ENCODE measurements around the gene TBX5. TPM values are rescaled to one million over a fixed set of nuclear protein-coding genes. Genes with fewer than 3 reads are reported as not detected.
A peak's percentile ranks its signal among the peaks of the same experiment; 100 is the strongest.

The TBX5 gene
- polyA plus RNA-seq, 1 donor, result not detected

- H3K27ac ChIP-seq (ENCODE audit: low read length), result no peak overlapping the region
Observed at GRCh38 chr12:114406316-114406983, 506 bp upstream of the TBX5 start.

GRCh38 chr12:114404926-114405518, 922 bp downstream of the TBX5 start:
- Histone ChIP-seq H3K27me3 (ENCODE audit: control insufficient read depth, insufficient read depth, low read length) (peaks cover 100% of the 10 kb centered on the region), H3K4me1 (ENCODE audit: control insufficient read depth, insufficient read depth, low read length) (no peaks in the 10 kb centered on the region), H3K36me3 (ENCODE audit: control insufficient read depth, insufficient read depth, low read length) (no peaks in the 10 kb centered on the region), H3K9me3 (ENCODE audit: control insufficient read depth, low read depth, low read length) (peaks cover 15% of the 10 kb centered on the region), H3K4me3 (ENCODE audit: low read length) (no peak overlapping the region), H3K27ac (ENCODE audit: low read length) (no peak overlapping the region)
- WGBS (ENCODE audit: insufficient coverage, low lambda C conversion rate), result no CpG with 5 or more reads among the region's 38 CpGs
- no peak for DNase-seq

More at GRCh38 chr12:114406316-114406983, 506 bp upstream of the TBX5 start:
- Histone ChIP-seq H3K36me3 (ENCODE audit: control insufficient read depth, insufficient read depth, low read length) (no peaks in the 10 kb centered on the region), H3K27me3 (ENCODE audit: control insufficient read depth, insufficient read depth, low read length) (peaks cover 100% of the 10 kb centered on the region), H3K4me1 (ENCODE audit: control insufficient read depth, insufficient read depth, low read length) (no peaks in the 10 kb centered on the region), H3K4me3 (ENCODE audit: low read length) (no peak overlapping the region), H3K9me3 (ENCODE audit: control insufficient read depth, low read depth, low read length) (peaks cover 15% of the 10 kb centered on the region)
- WGBS (ENCODE audit: insufficient coverage, low lambda C conversion rate), result no CpG with 5 or more reads among the region's 24 CpGs
- no peak for DNase-seq

GRCh38 chr12:114404083-114404925, 1.6 kb downstream of the TBX5 start:
- 20% methylated on average over 5 of the region's 29 CpGs for WGBS (ENCODE audit: insufficient coverage, low lambda C conversion rate)
- H3K4me1 ChIP-seq (ENCODE audit: control insufficient read depth, insufficient read depth, low read length), result no peaks in the 10 kb centered on the region
- H3K36me3 ChIP-seq (ENCODE audit: control insufficient read depth, insufficient read depth, low read length), result no peaks in the 10 kb centered on the region
- no peak for DNase-seq
- H3K27ac ChIP-seq (ENCODE audit: low read length), result no peak overlapping the region
- H3K9me3 ChIP-seq (ENCODE audit: control insufficient read depth, low read depth, low read length), result peaks cover 18% of the 10 kb centered on the region
- no peak overlapping the region for H3K4me3 ChIP-seq (ENCODE audit: low read length)
- H3K27me3 ChIP-seq (ENCODE audit: control insufficient read depth, insufficient read depth, low read length), result peaks cover 100% of the 10 kb centered on the region

- H3K4me3 ChIP-seq (ENCODE audit: low read length), result no peak overlapping the region
- H3K27me3 ChIP-seq (ENCODE audit: control insufficient read depth, insufficient read depth, low read length), result peaks cover 100% of the 10 kb centered on the region
- no peaks in the 10 kb centered on the region for H3K4me1 ChIP-seq (ENCODE audit: control insufficient read depth, insufficient read depth, low read length)
- H3K36me3 ChIP-seq (ENCODE audit: control insufficient read depth, insufficient read depth, low read length), result no peaks in the 10 kb centered on the region
- no peak for DNase-seq
- 0% methylated on average over 1 of the region's 24 CpGs for WGBS (ENCODE audit: insufficient coverage, low lambda C conversion rate)
- no peak overlapping the region for H3K27ac ChIP-seq (ENCODE audit: low read length)
- H3K9me3 ChIP-seq (ENCODE audit: control insufficient read depth, low read depth, low read length), result peaks cover 14% of the 10 kb centered on the region
Observed at GRCh38 chr12:114403690-114404066, 2.3 kb downstream of the TBX5 start.

GRCh38 chr12:114403011-114403689, 2.8 kb downstream of the TBX5 start:
- H3K9me3 ChIP-seq (ENCODE audit: control insufficient read depth, low read depth, low read length), result peaks cover 14% of the 10 kb centered on the region
- no peaks in the 10 kb centered on the region for H3K4me1 ChIP-seq (ENCODE audit: control insufficient read depth, insufficient read depth, low read length)
- H3K27me3 ChIP-seq (ENCODE audit: control insufficient read depth, insufficient read depth, low read length), result peaks cover 100% of the 10 kb centered on the region
- DNase-seq, result no peak
- 5% methylated on average over 6 of the region's 41 CpGs for WGBS (ENCODE audit: insufficient coverage, low lambda C conversion rate)
- H3K36me3 ChIP-seq (ENCODE audit: control insufficient read depth, insufficient read depth, low read length), result no peaks in the 10 kb centered on the region
- no peak overlapping the region for H3K27ac ChIP-seq (ENCODE audit: low read length)
- no peak overlapping the region for H3K4me3 ChIP-seq (ENCODE audit: low read length)

- Histone ChIP-seq H3K4me1 (ENCODE audit: control insufficient read depth, insufficient read depth, low read length) (no peaks in the 10 kb centered on the region), H3K4me3 (ENCODE audit: low read length) (no peak overlapping the region), H3K9me3 (ENCODE audit: control insufficient read depth, low read depth, low read length) (peaks cover 10% of the 10 kb centered on the region), H3K27me3 (ENCODE audit: control insufficient read depth, insufficient read depth, low read length) (peaks cover 100% of the 10 kb centered on the region), H3K36me3 (ENCODE audit: control insufficient read depth, insufficient read depth, low read length) (no peaks in the 10 kb centered on the region), H3K27ac (ENCODE audit: low read length) (no peak overlapping the region)
- WGBS (ENCODE audit: insufficient coverage, low lambda C conversion rate), result 40% methylated on average over 1 of the region's 5 CpGs
- no peak for DNase-seq
Observed at GRCh38 chr12:114402084-114402717, 3.7 kb downstream of the TBX5 start.

- Histone ChIP-seq H3K27ac (ENCODE audit: low read length) (no peak overlapping the region), H3K4me1 (ENCODE audit: control insufficient read depth, insufficient read depth, low read length) (no peaks in the 10 kb centered on the region), H3K9me3 (ENCODE audit: control insufficient read depth, low read depth, low read length) (peaks cover 10% of the 10 kb centered on the region), H3K27me3 (ENCODE audit: control insufficient read depth, insufficient read depth, low read length) (peaks cover 100% of the 10 kb centered on the region), H3K4me3 (ENCODE audit: low read length) (no peak overlapping the region), H3K36me3 (ENCODE audit: control insufficient read depth, insufficient read depth, low read length) (no peaks in the 10 kb centered on the region)
- WGBS (ENCODE audit: insufficient coverage, low lambda C conversion rate), result 19% methylated on average over 3 of the region's 10 CpGs
- DNase-seq, result no peak
Observed at GRCh38 chr12:114401328-114402083, 4.4 kb downstream of the TBX5 start.

GRCh38 chr12:114400925-114401324, 5.0 kb downstream of the TBX5 start:
- DNase-seq, result peak; percentile 7 to 17
- H3K27ac ChIP-seq (ENCODE audit: low read length), result no peak overlapping the region
- WGBS (ENCODE audit: insufficient coverage, low lambda C conversion rate), result no CpG with 5 or more reads among the region's 25 CpGs
- H3K4me1 ChIP-seq (ENCODE audit: control insufficient read depth, insufficient read depth, low read length), result no peaks in the 10 kb centered on the region
- H3K36me3 ChIP-seq (ENCODE audit: control insufficient read depth, insufficient read depth, low read length), result no peaks in the 10 kb centered on the region
- H3K9me3 ChIP-seq (ENCODE audit: control insufficient read depth, low read depth, low read length), result peaks cover 10% of the 10 kb centered on the region
- peaks cover 99% of the 10 kb centered on the region for H3K27me3 ChIP-seq (ENCODE audit: control insufficient read depth, insufficient read depth, low read length)
- H3K4me3 ChIP-seq (ENCODE audit: low read length), result no peak overlapping the region

- Histone ChIP-seq H3K4me3 (ENCODE audit: low read length) (no peak overlapping the region), H3K27me3 (ENCODE audit: control insufficient read depth, insufficient read depth, low read length) (peaks cover 99% of the 10 kb centered on the region), H3K4me1 (ENCODE audit: control insufficient read depth, insufficient read depth, low read length) (no peaks in the 10 kb centered on the region), H3K36me3 (ENCODE audit: control insufficient read depth, insufficient read depth, low read length) (no peaks in the 10 kb centered on the region), H3K9me3 (ENCODE audit: control insufficient read depth, low read depth, low read length) (peaks cover 10% of the 10 kb centered on the region), H3K27ac (ENCODE audit: low read length) (no peak overlapping the region)
- DNase-seq, result no peak
- no CpG with 5 or more reads among the region's 31 CpGs for WGBS (ENCODE audit: insufficient coverage, low lambda C conversion rate)
Observed at GRCh38 chr12:114400361-114400811, 5.6 kb downstream of the TBX5 start.
